Neuronal stem cell (in vitro differentiated cells): Measurements from ENCODE around the gene MYEOV.
A peak's percentile ranks its signal among the peaks of the same experiment; 100 is the strongest.

Experiments used
- DNase-seq: peaks from one replicate; pipeline ENCODE4 v3.0.0-alpha.2; 2013; ENCODE audit warnings: low spot score
- H2AFZ ChIP-seq: one replicate; pipeline ENCODE4 v1.6.1; 2013; ENCODE audit warnings: mild to moderate bottlenecking, low read length, inconsistent platforms
- H2AK5ac ChIP-seq: 2 replicates; pipeline ENCODE4 v1.6.1; 2013; ENCODE audit warnings: low read depth, mild to moderate bottlenecking, inconsistent platforms, low read length, moderate library complexity, mixed read lengths
- H2BK120ac ChIP-seq: 2 replicates; pipeline ENCODE4 v1.6.1; 2013; ENCODE audit warnings: low read depth, mild to moderate bottlenecking, inconsistent platforms, low read length, moderate library complexity, mixed read lengths
- H2BK12ac ChIP-seq: one replicate; pipeline ENCODE4 v1.6.1; 2013; ENCODE audit warnings: low read length, inconsistent platforms
- H2BK15ac ChIP-seq: 2 replicates; pipeline ENCODE4 v1.6.1; 2013; ENCODE audit warnings: mild to moderate bottlenecking, low read length, inconsistent platforms, mixed read lengths
- H2BK5ac ChIP-seq: one replicate; pipeline ENCODE4 v1.6.1; 2013; ENCODE audit warnings: inconsistent platforms, mild to moderate bottlenecking, low read length, moderate library complexity
- H3K14ac ChIP-seq: one replicate; pipeline ENCODE4 v1.6.1; 2013; ENCODE audit warnings: low read length, inconsistent platforms
- H3K18ac ChIP-seq: 2 replicates; pipeline ENCODE4 v1.6.1; 2013; ENCODE audit warnings: low read length, inconsistent platforms
- H3K23ac ChIP-seq: 2 replicates; pipeline ENCODE4 v1.6.1; 2013; ENCODE audit warnings: low read depth, mild to moderate bottlenecking, mixed read lengths, low read length, inconsistent platforms; ENCODE audit not compliant: poor library complexity
- H3K27ac ChIP-seq: replicated peaks from 3 replicates; pipeline ENCODE4 v1.5.1; 2013; ENCODE audit warnings: low read length, inconsistent platforms
- H3K27me3 ChIP-seq, 3 experiments: 2 replicates each; pipeline ENCODE4 v1.6.1; 2013; ENCODE audit warnings: low read length in 3 of 3, mild to moderate bottlenecking in 2 of 3, inconsistent platforms in 1 of 3, low read depth in 1 of 3, mixed read lengths in 1 of 3, moderate library complexity in 1 of 3; ENCODE audit not compliant: control insufficient read depth in 3 of 3, insufficient read depth in 3 of 3
- H3K36me3 ChIP-seq, 2 donors: replicated peaks in 1 of 2; 2 replicates each; pipeline ENCODE4 v1.6.1; 2013; ENCODE audit warnings: low read length in 2 of 2; ENCODE audit not compliant: control insufficient read depth in 2 of 2, insufficient read depth in 2 of 2
- H3K4ac ChIP-seq: 2 replicates; pipeline ENCODE4 v1.6.1; 2013; ENCODE audit warnings: inconsistent platforms, mild to moderate bottlenecking, low read length, moderate library complexity
- H3K4me1 ChIP-seq, 2 donors: 1 replicate in 1 of 2; 2 replicates in 1 of 2; pipeline ENCODE4 v1.6.1; 2013; ENCODE audit warnings: low read length in 2 of 2, low read depth in 1 of 2; ENCODE audit not compliant: control insufficient read depth in 2 of 2, insufficient read depth in 1 of 2
- H3K4me2 ChIP-seq: one replicate; pipeline ENCODE4 v1.6.1; 2013; ENCODE audit warnings: mild to moderate bottlenecking, low read length, inconsistent platforms; ENCODE audit not compliant: insufficient read depth, poor library complexity, severe bottlenecking
- H3K4me3 ChIP-seq, 2 donors: 2 replicates each; pipeline ENCODE4 v1.5.1; 2013; ENCODE audit warnings: low read length in 2 of 2, mild to moderate bottlenecking in 2 of 2, inconsistent platforms in 1 of 2, moderate library complexity in 1 of 2
- H3K79me1 ChIP-seq: one replicate; pipeline ENCODE4 v1.6.1; 2013; ENCODE audit warnings: low read depth, mild to moderate bottlenecking, inconsistent platforms, low read length, moderate library complexity
- H3K9ac ChIP-seq: one replicate; pipeline ENCODE4 v1.6.1; 2013; ENCODE audit warnings: mild to moderate bottlenecking, low read depth, low read length, inconsistent platforms; ENCODE audit not compliant: poor library complexity
- H3K9me3 ChIP-seq, 2 donors: replicated peaks in 1 of 2; 2 replicates each; pipeline versions ENCODE3 to v1.6.1; 2013; ENCODE audit warnings: low read length in 2 of 2, mild to moderate bottlenecking in 2 of 2, inconsistent platforms in 1 of 2, low read depth in 1 of 2, mixed read lengths in 1 of 2, moderate library complexity in 1 of 2; ENCODE audit not compliant: control insufficient read depth in 2 of 2, insufficient read depth in 1 of 2
- H4K8ac ChIP-seq: one replicate; pipeline ENCODE4 v1.6.1; 2013; ENCODE audit warnings: low read depth, mild to moderate bottlenecking, inconsistent platforms, low read length, moderate library complexity
- H4K91ac ChIP-seq: one replicate; pipeline ENCODE4 v1.6.1; 2013; ENCODE audit warnings: low read length, low read depth, mild to moderate bottlenecking, inconsistent platforms; ENCODE audit not compliant: poor library complexity
- WGBS, 2 donors: extraction: QIAGEN DNeasy Blood & Tissue Kit; methylation state at CpG; one replicate each; pipeline ENCODE4 v1.1.7; 2013; ENCODE audit warnings: missing lambda C conversion rate in 2 of 2, mixed read lengths in 1 of 2; ENCODE audit not compliant: insufficient read length in 2 of 2, insufficient replicate concordance in 1 of 2; ENCODE audit errors: extremely low coverage in 2 of 2; 5-methylcytosine and 5-hydroxymethylcytosine counted together

Gene MYEOV

DNA sequence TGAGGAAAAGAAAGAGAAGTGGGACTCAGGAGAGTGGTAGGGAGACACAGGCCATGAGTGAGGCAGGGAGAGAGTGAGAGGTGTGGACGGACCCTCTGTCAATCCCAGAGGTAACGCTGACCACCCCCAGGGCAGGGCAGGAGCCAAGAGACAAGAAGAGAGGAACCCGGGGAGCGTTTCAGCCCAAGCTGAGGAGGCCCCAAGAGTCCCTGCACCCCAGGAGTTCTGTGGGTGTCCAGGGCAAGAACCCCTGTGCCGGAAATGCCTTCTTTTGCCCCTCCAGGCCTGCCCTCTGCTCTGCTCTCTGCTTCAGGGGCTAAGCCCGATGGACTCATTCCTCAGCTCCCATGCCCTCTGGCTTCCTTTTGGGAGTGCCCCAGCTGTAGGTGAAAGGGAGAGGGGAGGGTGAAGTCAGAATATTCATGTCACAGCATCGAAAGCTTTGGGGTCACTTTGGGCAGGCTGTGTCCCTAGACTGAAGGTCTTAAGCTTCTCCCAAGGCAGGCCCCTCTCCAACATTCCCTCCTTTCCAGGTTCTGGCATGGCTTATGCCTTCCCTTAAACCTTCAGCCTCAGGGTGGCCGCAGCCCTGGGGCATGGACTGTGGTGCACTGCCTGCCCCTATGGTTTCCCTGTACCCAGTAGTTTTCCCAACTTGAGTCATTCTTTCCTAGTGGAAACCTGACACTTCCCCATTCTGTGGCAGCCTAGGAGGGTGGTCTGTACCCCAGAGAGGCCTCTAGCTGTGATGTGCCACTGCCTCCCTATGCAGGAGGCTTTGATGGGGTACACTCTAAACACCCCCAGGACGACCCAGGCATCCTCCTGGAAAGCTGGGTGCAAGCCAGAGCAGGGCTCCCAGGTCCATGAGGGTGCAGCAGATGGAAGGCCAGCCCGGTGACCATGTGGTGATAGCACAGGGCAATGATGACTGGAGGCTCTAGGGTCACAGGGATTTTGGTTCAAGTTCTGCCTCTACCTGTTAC lies 27.1 kb downstream of the MYEOV start:
- Histone ChIP-seq H4K91ac (no peak overlapping the region), H3K14ac (no peak overlapping the region), H3K36me3 (no peaks in the 10 kb centered on the region), H3K23ac (no peak overlapping the region), H2AK5ac (peak overlapping the region; percentile 30), H2BK15ac (no peak overlapping the region), H2AFZ (no peak overlapping the region), H4K8ac (no peak overlapping the region), H3K9ac (no peak overlapping the region), H3K4me1 (peaks cover 0 to 10% of the 10 kb centered on the region in 2 donors), H3K18ac (peak overlapping the region; percentile 53), H3K4me2 (no peak overlapping the region), H3K4me3 (no peak overlapping the region), H3K4ac (peak overlapping the region; percentile 4), H3K9me3 (peaks cover 0 to 4% of the 10 kb centered on the region in 2 donors), H2BK120ac (no peak overlapping the region), H3K27ac (no peak overlapping the region), H2BK12ac (no peak overlapping the region), H2BK5ac (peak overlapping the region; percentile 73), H3K27me3 (no peaks in the 10 kb centered on the region), H3K79me1 (no peaks in the 10 kb centered on the region)
- WGBS, 2 donors, result no CpG with 5 or more reads among the region's 10 CpGs
- no peak for DNase-seq

DNA sequence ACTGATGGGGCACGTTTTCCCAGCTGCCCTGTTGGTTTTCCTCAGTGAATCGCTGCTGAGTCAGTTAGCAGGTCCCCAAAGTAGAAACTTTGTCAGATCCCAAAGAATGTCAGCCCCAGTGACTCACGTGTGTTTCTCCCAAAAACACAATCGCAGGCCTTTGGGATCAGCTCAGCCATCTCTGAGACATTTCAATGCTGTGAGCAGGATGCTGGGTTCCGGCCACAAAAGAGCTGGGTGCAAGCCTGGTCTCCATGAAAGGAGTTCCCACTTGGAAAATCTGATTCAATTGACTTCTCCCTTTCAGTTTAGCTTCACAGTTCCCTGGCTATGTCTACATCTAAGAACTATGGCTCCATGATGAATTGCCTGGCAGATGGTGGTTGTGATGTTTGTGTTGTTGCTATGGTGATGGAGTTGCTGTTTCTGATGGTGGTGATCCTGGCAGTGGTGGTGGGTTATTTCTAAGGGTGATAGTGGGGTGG lies 28.0 kb downstream of the MYEOV start:
- Histone ChIP-seq H3K27me3 (no peaks in the 10 kb centered on the region), H2BK5ac (peak overlapping the region; percentile 73), H2AFZ (no peak overlapping the region), H3K9me3 (peaks cover 0 to 4% of the 10 kb centered on the region in 2 donors), H3K4me1 (peaks cover 0 to 10% of the 10 kb centered on the region in 2 donors), H3K14ac (no peak overlapping the region), H3K18ac (peak overlapping the region; percentile 23), H3K9ac (no peak overlapping the region), H2AK5ac (peak overlapping the region; percentile 30), H3K27ac (no peak overlapping the region), H2BK120ac (no peak overlapping the region), H3K4me3 (peak overlapping the region in 1 of 2 donors; percentile 8), H3K36me3 (no peaks in the 10 kb centered on the region), H3K4ac (peak overlapping the region; percentile 4), H4K8ac (no peak overlapping the region), H2BK15ac (peak overlapping the region; percentile 20), H3K4me2 (no peak overlapping the region), H2BK12ac (no peak overlapping the region), H4K91ac (no peak overlapping the region), H3K23ac (peak overlapping the region; percentile 13), H3K79me1 (no peaks in the 10 kb centered on the region)
- WGBS, 2 donors, result no CpG with 5 or more reads among the region's 5 CpGs
- no peak for DNase-seq

DNA sequence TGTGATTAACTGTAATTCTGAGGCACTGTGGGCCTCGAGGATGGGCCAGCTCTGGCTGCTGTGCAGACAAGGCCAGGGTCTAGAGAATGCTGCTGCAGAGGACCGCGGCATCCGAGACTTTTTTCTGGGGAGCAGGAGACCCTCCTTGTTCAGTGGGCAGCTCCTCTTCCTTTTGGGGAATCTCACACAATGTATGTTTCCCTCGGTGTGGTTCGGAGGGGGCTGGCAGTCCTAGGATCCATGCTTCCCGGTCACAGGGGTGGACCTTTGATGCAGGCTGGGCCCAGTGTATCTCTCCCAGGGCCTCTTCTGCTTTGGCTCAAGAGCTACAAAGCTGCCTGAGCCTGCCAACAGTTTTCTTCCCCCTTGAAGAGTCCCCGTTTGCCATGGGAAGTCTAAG lies 31.5 kb downstream of the MYEOV start:
- Histone ChIP-seq H3K4me3 (no peak overlapping the region), H2AFZ (no peak overlapping the region), H3K4me1 (peaks cover 0 to 10% of the 10 kb centered on the region in 2 donors), H3K4me2 (no peak overlapping the region), H2BK12ac (no peak overlapping the region), H3K79me1 (no peaks in the 10 kb centered on the region), H4K8ac (no peak overlapping the region), H2BK5ac (no peak overlapping the region), H2BK15ac (peak overlapping the region; percentile 62), H2AK5ac (peak overlapping the region; percentile 41), H3K27me3 (no peaks in the 10 kb centered on the region), H3K9ac (no peak overlapping the region), H3K9me3 (peaks cover 0 to 4% of the 10 kb centered on the region in 2 donors), H3K23ac (peak overlapping the region; percentile 48), H3K27ac (no peak overlapping the region), H3K36me3 (no peaks in the 10 kb centered on the region), H2BK120ac (no peak overlapping the region), H3K18ac (no peak overlapping the region), H4K91ac (no peak overlapping the region), H3K4ac (no peak overlapping the region), H3K14ac (no peak overlapping the region)
- WGBS, 2 donors, result no CpG with 5 or more reads among the region's 8 CpGs
- no peak for DNase-seq

DNA sequence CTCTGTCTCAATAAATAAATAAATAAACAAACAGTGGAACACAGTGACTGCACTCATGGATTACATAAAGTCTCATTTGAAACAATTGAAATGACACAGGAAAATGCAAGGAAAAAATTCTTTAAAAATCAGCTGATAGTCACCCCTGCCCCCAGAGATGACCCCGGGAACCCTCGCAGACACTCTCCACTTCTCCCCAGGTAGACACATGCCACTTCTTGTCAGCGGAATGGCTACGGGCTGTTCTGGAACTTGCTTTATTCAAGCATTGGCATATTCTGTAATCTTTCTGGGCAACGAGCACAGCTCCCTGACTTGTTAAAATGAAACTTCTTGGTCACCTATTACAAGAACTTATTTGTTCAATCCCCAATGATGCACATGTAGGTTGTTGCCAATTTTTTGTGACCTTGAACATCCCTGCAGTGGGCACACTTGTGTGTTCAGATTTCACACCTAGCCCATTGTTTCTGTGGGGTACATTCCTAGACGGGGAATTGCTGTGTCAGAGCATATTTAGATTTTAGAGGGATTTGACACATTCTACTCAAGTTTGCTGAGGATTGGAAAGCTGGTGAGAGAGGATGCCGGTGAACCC lies 32.8 kb downstream of the MYEOV start:
- no peaks in the 10 kb centered on the region for H3K36me3 ChIP-seq
- no peak for DNase-seq
- no peak overlapping the region for H4K8ac ChIP-seq
- no peak overlapping the region for H2AFZ ChIP-seq
- H2AK5ac ChIP-seq, result no peak overlapping the region
- H3K14ac ChIP-seq, result no peak overlapping the region
- H3K9ac ChIP-seq, result no peak overlapping the region
- H2BK12ac ChIP-seq, result no peak overlapping the region
- H3K23ac ChIP-seq, result no peak overlapping the region
- H3K4me3 ChIP-seq, result no peak overlapping the region
- no peaks in the 10 kb centered on the region for H3K79me1 ChIP-seq
- no peak overlapping the region for H3K18ac ChIP-seq
- no peak overlapping the region for H3K27ac ChIP-seq
- no peaks in the 10 kb centered on the region for H3K27me3 ChIP-seq
- H3K9me3 ChIP-seq, result peaks cover 0 to 4% of the 10 kb centered on the region in 2 donors
- H4K91ac ChIP-seq, result no peak overlapping the region
- no peak overlapping the region for H3K4me2 ChIP-seq
- peaks cover 0 to 2% of the 10 kb centered on the region in 2 donors for H3K4me1 ChIP-seq
- H3K4ac ChIP-seq, result no peak overlapping the region
- H2BK5ac ChIP-seq, result no peak overlapping the region
- no CpG with 5 or more reads among the region's 7 CpGs for WGBS, 2 donors
- H2BK15ac ChIP-seq, result no peak overlapping the region
- H2BK120ac ChIP-seq, result no peak overlapping the region
